ENCODE measurements around the gene TCEAL4.

The TCEAL4 gene

DNA sequence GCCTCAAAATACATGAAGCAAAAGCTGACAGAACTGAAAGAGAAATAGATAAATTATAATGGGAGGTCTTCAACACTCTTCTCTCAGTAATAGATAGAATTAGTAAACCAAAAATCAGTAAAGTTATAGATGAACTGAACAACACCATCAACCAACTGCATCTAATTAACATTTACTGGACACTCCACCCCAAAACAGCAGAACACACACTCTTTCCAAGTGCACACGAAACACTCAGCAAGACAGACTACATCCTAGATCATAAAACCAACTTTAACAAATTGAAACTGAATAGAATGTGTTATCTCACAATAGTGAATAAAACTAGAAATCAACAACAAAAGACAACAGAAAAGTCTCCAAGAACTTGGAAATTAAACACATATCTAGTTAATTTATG lies 25.1 kb upstream of the TCEAL4 start:
- Histone ChIP-seq H3K4me3 (ENCODE audit: low read length, poor library complexity, severe bottlenecking) (no peak overlapping the region), H3K36me3 (ENCODE audit: insufficient read depth, low read length) (no peaks in the 10 kb centered on the region), H3K4me2 (ENCODE audit: low read depth, low read length, poor library complexity, severe bottlenecking) (no peak overlapping the region), H3K27me3 (ENCODE audit: insufficient read depth, low read length, poor library complexity, severe bottlenecking) (no peaks in the 10 kb centered on the region), H3K9ac (ENCODE audit: low read depth, low read length, poor library complexity, severe bottlenecking) (no peak overlapping the region), H4K20me1 (ENCODE audit: insufficient read depth, low read length, poor library complexity, severe bottlenecking) (no peaks in the 10 kb centered on the region), H2AFZ (ENCODE audit: low read length) (no peak overlapping the region), H3K79me2 (ENCODE audit: insufficient read depth, low read length) (no peaks in the 10 kb centered on the region), H3K9me2 (replicated peaks; ENCODE audit: low read depth, low read length) (no peaks in the 10 kb centered on the region), H3K9me3 (ENCODE audit: insufficient read depth, low read depth, low read length) (no peaks in the 10 kb centered on the region), H3K4me1 (ENCODE audit: insufficient read depth, low read length, poor library complexity, severe bottlenecking) (no peaks in the 10 kb centered on the region), H3F3A (ENCODE audit: low read depth) (no peaks in the 10 kb centered on the region)
- TF ChIP-seq, protein P1, sequence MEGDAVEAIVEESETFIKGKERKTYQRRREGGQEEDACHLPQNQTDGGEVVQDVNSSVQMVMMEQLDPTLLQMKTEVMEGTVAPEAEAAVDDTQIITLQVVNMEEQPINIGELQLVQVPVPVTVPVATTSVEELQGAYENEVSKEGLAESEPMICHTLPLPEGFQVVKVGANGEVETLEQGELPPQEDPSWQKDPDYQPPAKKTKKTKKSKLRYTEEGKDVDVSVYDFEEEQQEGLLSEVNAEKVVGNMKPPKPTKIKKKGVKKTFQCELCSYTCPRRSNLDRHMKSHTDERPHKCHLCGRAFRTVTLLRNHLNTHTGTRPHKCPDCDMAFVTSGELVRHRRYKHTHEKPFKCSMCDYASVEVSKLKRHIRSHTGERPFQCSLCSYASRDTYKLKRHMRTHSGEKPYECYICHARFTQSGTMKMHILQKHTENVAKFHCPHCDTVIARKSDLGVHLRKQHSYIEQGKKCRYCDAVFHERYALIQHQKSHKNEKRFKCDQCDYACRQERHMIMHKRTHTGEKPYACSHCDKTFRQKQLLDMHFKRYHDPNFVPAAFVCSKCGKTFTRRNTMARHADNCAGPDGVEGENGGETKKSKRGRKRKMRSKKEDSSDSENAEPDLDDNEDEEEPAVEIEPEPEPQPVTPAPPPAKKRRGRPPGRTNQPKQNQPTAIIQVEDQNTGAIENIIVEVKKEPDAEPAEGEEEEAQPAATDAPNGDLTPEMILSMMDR (conservative IDR thresholded peaks at IDR 0.05; ENCODE audit: low read length) = no peak
- TF ChIP-seq EZH2phosphoT487 (IDR thresholded peaks at IDR 0.05; ENCODE audit: borderline replicate concordance) = no peak

DNA sequence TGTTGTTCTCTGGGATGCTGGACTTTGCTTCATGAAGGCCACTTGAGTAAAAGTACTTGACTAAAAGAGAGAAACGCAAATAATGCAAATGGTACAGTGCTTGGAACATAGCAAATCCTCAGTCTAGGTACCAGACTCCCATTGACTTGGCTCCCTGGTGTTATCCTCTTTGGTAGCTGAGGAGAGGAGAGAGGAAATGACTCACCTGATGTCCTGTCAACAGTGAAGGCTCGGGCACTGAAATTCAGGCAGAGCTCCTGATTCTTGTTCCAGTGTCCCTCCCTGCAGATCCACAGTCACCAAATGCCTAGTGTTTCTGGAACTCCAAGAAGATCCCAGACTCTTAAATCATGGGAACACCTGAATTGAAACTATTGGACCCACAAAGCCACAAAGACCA lies 22.5 kb upstream of the TCEAL4 start:
- H3K9me3 ChIP-seq (ENCODE audit: insufficient read depth, low read depth, low read length) = no peaks in the 10 kb centered on the region

DNA sequence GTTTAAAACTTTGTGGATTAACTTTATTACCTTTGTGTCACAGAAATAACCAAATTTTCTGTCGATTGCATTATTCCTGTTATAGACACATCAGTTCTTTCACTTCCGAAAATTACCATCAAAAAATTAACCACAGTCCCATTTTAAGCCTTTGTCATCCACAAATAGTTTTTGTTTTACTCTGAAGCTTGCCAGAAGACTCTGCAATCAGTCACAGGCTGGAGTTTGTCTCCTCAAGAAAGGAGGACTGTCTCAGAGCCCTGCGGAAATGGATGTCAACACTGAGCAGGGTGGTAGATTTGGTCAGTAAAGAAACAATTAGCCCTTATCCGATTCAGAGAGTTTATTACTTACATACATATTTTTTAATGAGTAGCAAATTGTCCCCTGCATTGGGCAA lies 20.1 kb upstream of the TCEAL4 start:
- Histone ChIP-seq H3K79me2 (ENCODE audit: insufficient read depth, low read length) (no peaks in the 10 kb centered on the region), H3K9me2 (replicated peaks; ENCODE audit: low read depth, low read length) (no peaks in the 10 kb centered on the region), H3K9ac (ENCODE audit: low read depth, low read length, poor library complexity, severe bottlenecking) (no peak overlapping the region), H3F3A (ENCODE audit: low read depth) (no peaks in the 10 kb centered on the region), H3K9me3 (ENCODE audit: insufficient read depth, low read depth, low read length) (no peaks in the 10 kb centered on the region), H3K36me3 (ENCODE audit: insufficient read depth, low read length) (no peaks in the 10 kb centered on the region), H2AFZ (ENCODE audit: low read length) (no peak overlapping the region), H3K4me1 (ENCODE audit: insufficient read depth, low read length, poor library complexity, severe bottlenecking) (no peaks in the 10 kb centered on the region), H3K27me3 (ENCODE audit: insufficient read depth, low read length, poor library complexity, severe bottlenecking) (no peaks in the 10 kb centered on the region), H3K4me3 (ENCODE audit: low read length, poor library complexity, severe bottlenecking) (no peak overlapping the region), H4K20me1 (ENCODE audit: insufficient read depth, low read length, poor library complexity, severe bottlenecking) (no peaks in the 10 kb centered on the region), H3K4me2 (ENCODE audit: low read depth, low read length, poor library complexity, severe bottlenecking) (no peak overlapping the region)
- TF ChIP-seq EZH2phosphoT487 (IDR thresholded peaks at IDR 0.05; ENCODE audit: borderline replicate concordance) = no peak
- TF ChIP-seq, protein P1 (conservative IDR thresholded peaks at IDR 0.05; ENCODE audit: low read length) = no peak

More for the DNA sequence above, 22.5 kb upstream of the TCEAL4 start:
- TF ChIP-seq EZH2phosphoT487 (IDR thresholded peaks at IDR 0.05; ENCODE audit: borderline replicate concordance) = no peak
- TF ChIP-seq, protein P1 (conservative IDR thresholded peaks at IDR 0.05; ENCODE audit: low read length) = no peak
- H3K9me2 ChIP-seq (replicated peaks; ENCODE audit: low read depth, low read length) = no peaks in the 10 kb centered on the region
- H3K9ac ChIP-seq (ENCODE audit: low read depth, low read length, poor library complexity, severe bottlenecking) = no peak overlapping the region
- no peak overlapping the region for H3K4me3 ChIP-seq (ENCODE audit: low read length, poor library complexity, severe bottlenecking)
- no peaks in the 10 kb centered on the region for H4K20me1 ChIP-seq (ENCODE audit: insufficient read depth, low read length, poor library complexity, severe bottlenecking)
- H3K4me2 ChIP-seq (ENCODE audit: low read depth, low read length, poor library complexity, severe bottlenecking) = no peak overlapping the region
- no peaks in the 10 kb centered on the region for H3K27me3 ChIP-seq (ENCODE audit: insufficient read depth, low read length, poor library complexity, severe bottlenecking)
- no peaks in the 10 kb centered on the region for H3F3A ChIP-seq (ENCODE audit: low read depth)
- H2AFZ ChIP-seq (ENCODE audit: low read length) = no peak overlapping the region
- H3K36me3 ChIP-seq (ENCODE audit: insufficient read depth, low read length) = no peaks in the 10 kb centered on the region
- no peaks in the 10 kb centered on the region for H3K79me2 ChIP-seq (ENCODE audit: insufficient read depth, low read length)
- no peaks in the 10 kb centered on the region for H3K4me1 ChIP-seq (ENCODE audit: insufficient read depth, low read length, poor library complexity, severe bottlenecking)

Measured in Loucy (cell line).